Prostate gland (tissue), 2 donors: ENCODE results near the gene YBX2.

Experiments used
- POLR2AphosphoS5 ChIP-seq: sonication (generic); formaldehyde crosslinking; IDR thresholded peaks from one replicate; pipeline ENCODE4 v1.6.1; 2017; ENCODE audit warnings: antibody characterized with exemption
- TF ChIP-seq, protein P1 (sequence below), 4 experiments: fragments of 200-600 bp in 2 of 4; fragments of 450-650 bp in 2 of 4; sonication (generic) in 2 of 4; IDR thresholded peaks; 1 replicate in 3 of 4; 2 replicates in 1 of 4; pipeline ENCODE4 v1.5.1; 2016 to 2019; ENCODE audit warnings: antibody characterized with exemption in 4 of 4, mild to moderate bottlenecking in 2 of 4, moderate library complexity in 2 of 4

DNA sequence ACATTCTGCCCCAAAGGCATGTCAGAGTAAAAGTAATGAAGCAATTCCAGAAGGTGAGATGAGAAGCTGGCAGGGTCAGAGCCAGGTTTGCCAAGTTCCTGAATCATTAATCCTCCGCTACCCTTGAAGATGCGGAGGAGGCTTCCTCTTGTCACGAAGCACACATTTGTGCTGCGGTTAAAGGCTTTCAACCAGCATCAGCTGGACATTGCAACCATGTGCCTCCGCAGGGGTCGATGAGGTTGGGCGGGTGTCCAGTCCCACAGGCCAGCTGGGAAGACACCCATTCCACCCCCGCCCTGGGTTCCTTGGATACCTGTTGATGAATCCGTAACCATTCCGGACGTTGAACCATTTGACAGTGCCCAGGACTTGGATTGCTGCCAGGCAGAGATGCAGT is 1.3 kb downstream of the YBX2 start:
- TF ChIP-seq, protein P1, sequence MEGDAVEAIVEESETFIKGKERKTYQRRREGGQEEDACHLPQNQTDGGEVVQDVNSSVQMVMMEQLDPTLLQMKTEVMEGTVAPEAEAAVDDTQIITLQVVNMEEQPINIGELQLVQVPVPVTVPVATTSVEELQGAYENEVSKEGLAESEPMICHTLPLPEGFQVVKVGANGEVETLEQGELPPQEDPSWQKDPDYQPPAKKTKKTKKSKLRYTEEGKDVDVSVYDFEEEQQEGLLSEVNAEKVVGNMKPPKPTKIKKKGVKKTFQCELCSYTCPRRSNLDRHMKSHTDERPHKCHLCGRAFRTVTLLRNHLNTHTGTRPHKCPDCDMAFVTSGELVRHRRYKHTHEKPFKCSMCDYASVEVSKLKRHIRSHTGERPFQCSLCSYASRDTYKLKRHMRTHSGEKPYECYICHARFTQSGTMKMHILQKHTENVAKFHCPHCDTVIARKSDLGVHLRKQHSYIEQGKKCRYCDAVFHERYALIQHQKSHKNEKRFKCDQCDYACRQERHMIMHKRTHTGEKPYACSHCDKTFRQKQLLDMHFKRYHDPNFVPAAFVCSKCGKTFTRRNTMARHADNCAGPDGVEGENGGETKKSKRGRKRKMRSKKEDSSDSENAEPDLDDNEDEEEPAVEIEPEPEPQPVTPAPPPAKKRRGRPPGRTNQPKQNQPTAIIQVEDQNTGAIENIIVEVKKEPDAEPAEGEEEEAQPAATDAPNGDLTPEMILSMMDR (IDR thresholded peaks at IDR 0.05), result no peak
- TF ChIP-seq POLR2AphosphoS5, result no peak
